HFF-Myc (cell line): ENCODE data around the gene DDHD1.

Experiments used
- DNase-seq: peaks from one replicate; pipeline ENCODE4 v3.0.0-alpha.2; 2011; ENCODE audit warnings: low read depth; ENCODE audit errors: extremely low read depth
- H3K4me3 ChIP-seq: replicated peaks from 2 replicates; pipeline ENCODE4 v1.5.1; 2011; ENCODE audit warnings: low read depth, mild to moderate bottlenecking, control low read depth, low read length
- TF ChIP-seq, protein P1 (sequence below): IDR thresholded peaks from 2 replicates; pipeline ENCODE4 v1.5.1; 2012; ENCODE audit warnings: mild to moderate bottlenecking, low read depth, low read length, control low read depth; ENCODE audit errors: missing control alignments

DDHD1 gene

DNA sequence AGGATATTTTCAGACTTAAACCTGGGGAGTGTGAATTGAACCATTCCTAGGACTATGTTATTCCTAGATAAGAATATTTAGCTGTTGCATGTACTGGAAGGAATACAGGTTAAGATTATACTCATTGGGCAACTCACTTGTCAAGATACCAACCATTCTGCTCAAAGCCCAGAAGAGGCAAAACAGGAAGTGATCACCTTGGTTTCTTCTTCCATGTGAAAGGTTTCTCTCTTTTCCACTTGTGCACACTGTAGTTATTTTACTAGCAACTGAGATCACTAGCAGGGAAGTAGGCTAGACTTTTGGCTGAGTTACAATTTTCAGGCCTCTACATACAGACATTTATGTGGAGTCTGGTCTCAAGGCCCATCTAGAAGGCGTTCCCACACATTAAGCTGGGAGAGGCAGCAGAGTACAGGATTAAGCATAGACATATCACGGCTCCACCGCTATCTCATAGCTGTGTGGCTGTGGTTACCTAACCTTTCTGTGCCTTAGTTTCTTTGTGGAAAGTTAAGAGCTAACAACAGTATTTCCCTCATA is 118.4 kb downstream of the DDHD1 start:
- TF ChIP-seq, protein P1, sequence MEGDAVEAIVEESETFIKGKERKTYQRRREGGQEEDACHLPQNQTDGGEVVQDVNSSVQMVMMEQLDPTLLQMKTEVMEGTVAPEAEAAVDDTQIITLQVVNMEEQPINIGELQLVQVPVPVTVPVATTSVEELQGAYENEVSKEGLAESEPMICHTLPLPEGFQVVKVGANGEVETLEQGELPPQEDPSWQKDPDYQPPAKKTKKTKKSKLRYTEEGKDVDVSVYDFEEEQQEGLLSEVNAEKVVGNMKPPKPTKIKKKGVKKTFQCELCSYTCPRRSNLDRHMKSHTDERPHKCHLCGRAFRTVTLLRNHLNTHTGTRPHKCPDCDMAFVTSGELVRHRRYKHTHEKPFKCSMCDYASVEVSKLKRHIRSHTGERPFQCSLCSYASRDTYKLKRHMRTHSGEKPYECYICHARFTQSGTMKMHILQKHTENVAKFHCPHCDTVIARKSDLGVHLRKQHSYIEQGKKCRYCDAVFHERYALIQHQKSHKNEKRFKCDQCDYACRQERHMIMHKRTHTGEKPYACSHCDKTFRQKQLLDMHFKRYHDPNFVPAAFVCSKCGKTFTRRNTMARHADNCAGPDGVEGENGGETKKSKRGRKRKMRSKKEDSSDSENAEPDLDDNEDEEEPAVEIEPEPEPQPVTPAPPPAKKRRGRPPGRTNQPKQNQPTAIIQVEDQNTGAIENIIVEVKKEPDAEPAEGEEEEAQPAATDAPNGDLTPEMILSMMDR: no peak
- DNase-seq: no peak
- H3K4me3 ChIP-seq: no peak overlapping the region

DNA sequence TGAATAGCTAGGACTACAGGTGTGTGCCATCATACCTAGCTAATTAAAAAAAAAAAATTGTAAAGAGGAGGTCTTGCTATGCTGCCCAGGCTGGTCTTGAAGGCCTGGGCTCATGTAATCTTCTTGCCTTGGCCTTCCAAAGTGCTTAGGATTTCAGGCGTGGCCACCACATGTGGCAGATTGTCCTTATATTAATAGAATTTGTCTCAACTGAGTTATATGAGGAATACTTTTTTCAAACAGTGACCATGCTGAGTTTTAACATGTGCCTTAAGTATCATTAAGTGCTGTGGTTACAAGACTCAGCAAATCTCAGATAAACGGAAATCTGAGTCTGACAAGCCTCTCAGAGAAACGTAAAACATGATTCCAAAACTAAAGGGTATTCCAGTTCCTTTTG is 119.1 kb downstream of the DDHD1 start:
- DNase-seq: no peak
- TF ChIP-seq, protein P1: no peak
- no peak overlapping the region for H3K4me3 ChIP-seq

DNA sequence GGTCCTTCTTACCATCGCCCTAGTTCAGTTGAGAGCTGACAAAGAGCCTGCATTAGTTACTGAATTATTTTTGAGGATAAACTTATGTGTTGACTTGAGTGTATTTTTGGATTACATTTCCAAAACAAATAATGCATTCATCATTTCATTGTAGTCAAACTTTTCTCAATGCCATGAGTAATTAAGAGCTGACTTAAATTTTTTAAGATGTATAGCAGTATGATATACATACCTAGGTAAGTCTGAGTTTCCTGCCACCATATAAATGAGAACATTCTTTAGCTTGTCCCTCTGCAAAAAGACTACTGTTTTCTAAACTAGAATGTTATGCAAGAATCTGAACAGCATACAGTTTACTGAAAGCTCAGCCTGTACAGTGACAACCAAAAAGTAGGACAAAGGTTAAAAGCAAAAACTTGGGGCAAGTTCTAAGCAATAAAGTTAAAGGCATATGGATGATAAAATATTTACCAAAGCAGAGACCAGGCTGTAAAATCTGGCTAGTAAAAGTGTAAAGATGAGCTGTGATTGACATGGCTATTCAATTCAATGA is 120.2 kb downstream of the DDHD1 start:
- DNase-seq: no peak
- TF ChIP-seq, protein P1: no peak
- no peak overlapping the region for H3K4me3 ChIP-seq

DNA sequence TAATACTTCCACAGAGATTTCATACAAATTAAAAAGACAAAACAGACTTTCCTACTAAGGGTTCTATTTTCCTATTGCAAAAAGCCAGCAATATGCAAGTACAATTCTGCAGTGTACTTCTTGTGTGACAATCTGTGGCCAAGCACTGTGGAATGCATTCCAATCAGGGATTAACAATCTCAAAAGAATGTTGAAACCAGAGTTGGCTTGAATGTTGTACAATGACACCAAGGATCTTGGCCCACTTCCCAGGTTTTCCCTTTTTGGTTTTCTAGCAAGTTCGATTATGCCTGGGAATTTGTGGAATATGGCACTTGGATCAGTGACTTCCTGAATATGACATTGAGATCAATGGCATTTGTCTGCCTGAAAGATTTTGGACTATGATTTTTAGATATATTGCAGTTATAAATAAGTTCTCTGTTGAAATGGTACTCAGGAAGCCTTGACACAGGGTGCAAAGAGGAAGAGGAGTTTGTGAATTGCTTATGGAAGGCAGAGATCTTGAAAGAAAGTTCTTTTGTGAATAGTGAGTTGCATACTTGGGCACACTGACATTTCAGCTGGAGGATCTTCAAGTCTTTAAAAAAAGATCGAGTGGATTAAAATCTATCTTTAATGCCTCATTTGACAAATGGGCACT is 120.8 kb downstream of the DDHD1 start:
- H3K4me3 ChIP-seq: no peak overlapping the region
- TF ChIP-seq, protein P1: no peak
- DNase-seq: peak; percentile 67

DNA sequence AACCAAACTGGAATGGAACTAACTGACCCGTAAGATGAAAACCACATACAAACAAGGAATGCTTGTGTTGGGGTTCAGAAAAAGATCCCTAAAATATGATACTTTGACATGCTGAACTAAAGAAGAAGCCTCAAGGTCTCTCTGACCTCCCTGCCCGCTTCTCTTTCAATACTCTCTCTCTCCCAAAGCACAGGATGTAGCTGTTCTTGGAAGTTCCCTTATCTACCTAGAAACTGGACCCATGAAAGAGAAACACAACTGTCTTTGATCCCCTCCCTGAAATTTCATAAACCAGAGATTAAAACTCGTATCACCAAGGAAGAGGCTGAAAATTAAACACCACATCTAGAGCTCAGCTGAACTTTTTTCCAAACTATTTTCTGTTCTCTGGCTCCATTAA is 125.6 kb downstream of the DDHD1 start:
- TF ChIP-seq, protein P1: no peak
- DNase-seq: no peak
- no peak overlapping the region for H3K4me3 ChIP-seq

DNA sequence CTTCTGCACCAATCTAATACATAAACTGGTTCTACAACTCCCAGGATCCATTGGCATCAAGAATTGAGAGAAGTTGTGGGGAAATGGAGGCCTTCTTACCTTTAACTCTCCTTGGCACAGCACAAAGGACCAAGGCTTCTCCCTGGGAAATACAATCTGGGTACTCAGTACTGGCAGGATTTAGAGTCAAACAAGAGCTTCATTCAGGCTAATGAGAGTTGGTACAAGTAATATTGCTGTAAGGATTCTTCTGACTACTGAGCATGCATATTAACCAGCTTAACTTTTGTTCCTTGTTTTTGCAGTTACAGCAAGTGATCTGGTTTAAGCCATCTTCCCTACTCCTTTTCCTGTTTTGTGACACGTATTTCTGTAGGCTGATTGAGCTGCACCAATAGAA is 126.1 kb downstream of the DDHD1 start:
- H3K4me3 ChIP-seq: no peak overlapping the region
- no peak for DNase-seq
- TF ChIP-seq, protein P1: no peak

DNA sequence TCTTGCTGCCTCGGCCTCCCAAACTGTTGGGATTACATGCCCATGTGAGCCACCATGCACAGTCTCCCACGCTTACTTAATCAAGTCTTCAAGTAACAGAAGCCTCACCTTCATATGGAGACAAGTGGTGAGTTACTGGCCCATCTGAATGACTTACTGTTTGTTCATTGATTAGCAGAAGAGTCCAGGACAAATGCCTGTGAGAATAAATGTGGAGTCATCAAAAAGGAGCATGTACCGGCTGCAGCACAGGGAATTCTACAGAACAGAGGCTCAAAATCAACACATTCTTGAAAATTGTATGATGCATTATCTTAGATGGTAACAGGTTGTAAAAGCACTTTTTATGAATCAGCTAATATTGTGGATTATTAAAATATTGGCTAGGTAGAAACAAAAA is 129.8 kb downstream of the DDHD1 start:
- no peak for DNase-seq
- TF ChIP-seq, protein P1: no peak
- no peak overlapping the region for H3K4me3 ChIP-seq
